ENCODE data around the gene TTI1.

Gene TTI1

GRCh38 chr20:38066969-38067716 is 33.9 kb upstream of the TTI1 start:
- Histone ChIP-seq H2AFZ (ENCODE audit: low read length, unreplicated experiment) (no peak overlapping the region), H3K4me1 (ENCODE audit: control insufficient read depth, insufficient read depth, low read length, unreplicated experiment) (no peaks in the 10 kb centered on the region), H3K4me3 (ENCODE audit: low read depth, low read length) (no peak overlapping the region), H3K79me2 (ENCODE audit: control insufficient read depth, insufficient read depth, low read length, unreplicated experiment) (no peaks in the 10 kb centered on the region), H3K27ac (ENCODE audit: low read depth, low read length) (no peak overlapping the region), H3K27me3 (ENCODE audit: insufficient read depth, low read length) (no peaks in the 10 kb centered on the region), H3K36me3 (ENCODE audit: insufficient read depth, low read length) (peaks cover 29% of the 10 kb centered on the region)

GRCh38 chr20:38065764-38066375 is 32.6 kb upstream of the TTI1 start:
- peaks cover 26% of the 10 kb centered on the region for H3K36me3 ChIP-seq (ENCODE audit: insufficient read depth, low read length)

GRCh38 chr20:38063911-38064530 is 30.8 kb upstream of the TTI1 start:
- no peak overlapping the region for H2AFZ ChIP-seq (ENCODE audit: low read length, unreplicated experiment)
- peaks cover 10% of the 10 kb centered on the region for H3K4me1 ChIP-seq (ENCODE audit: control insufficient read depth, insufficient read depth, low read length, unreplicated experiment)
- no peaks in the 10 kb centered on the region for H3K27me3 ChIP-seq (ENCODE audit: insufficient read depth, low read length)
- H3K79me2 ChIP-seq (ENCODE audit: control insufficient read depth, insufficient read depth, low read length, unreplicated experiment) = no peaks in the 10 kb centered on the region
- no peak overlapping the region for H3K27ac ChIP-seq (ENCODE audit: low read depth, low read length)
- H3K36me3 ChIP-seq (ENCODE audit: insufficient read depth, low read length) = peaks cover 30% of the 10 kb centered on the region
- H3K4me3 ChIP-seq (ENCODE audit: low read depth, low read length) = no peak overlapping the region

More at GRCh38 chr20:38065764-38066375, 32.6 kb upstream of the TTI1 start:
- no peak overlapping the region for H2AFZ ChIP-seq (ENCODE audit: low read length, unreplicated experiment)
- H3K27me3 ChIP-seq (ENCODE audit: insufficient read depth, low read length) = no peaks in the 10 kb centered on the region
- H3K4me1 ChIP-seq (ENCODE audit: control insufficient read depth, insufficient read depth, low read length, unreplicated experiment) = no peaks in the 10 kb centered on the region
- H3K79me2 ChIP-seq (ENCODE audit: control insufficient read depth, insufficient read depth, low read length, unreplicated experiment) = no peaks in the 10 kb centered on the region
- no peak overlapping the region for H3K4me3 ChIP-seq (ENCODE audit: low read depth, low read length)
- H3K27ac ChIP-seq (ENCODE audit: low read depth, low read length) = no peak overlapping the region

GRCh38 chr20:38062890-38063289 is 29.6 kb upstream of the TTI1 start:
- Histone ChIP-seq H2AFZ (ENCODE audit: low read length, unreplicated experiment) (no peak overlapping the region), H3K4me3 (ENCODE audit: low read depth, low read length) (no peak overlapping the region), H3K36me3 (ENCODE audit: insufficient read depth, low read length) (peaks cover 36% of the 10 kb centered on the region), H3K4me1 (ENCODE audit: control insufficient read depth, insufficient read depth, low read length, unreplicated experiment) (peaks cover 10% of the 10 kb centered on the region), H3K79me2 (ENCODE audit: control insufficient read depth, insufficient read depth, low read length, unreplicated experiment) (no peaks in the 10 kb centered on the region), H3K27me3 (ENCODE audit: insufficient read depth, low read length) (no peaks in the 10 kb centered on the region), H3K27ac (ENCODE audit: low read depth, low read length) (no peak overlapping the region)

- Histone ChIP-seq H3K4me1 (ENCODE audit: control insufficient read depth, insufficient read depth, low read length, unreplicated experiment) (peaks cover 15% of the 10 kb centered on the region), H3K79me2 (ENCODE audit: control insufficient read depth, insufficient read depth, low read length, unreplicated experiment) (peaks cover 4% of the 10 kb centered on the region), H3K27me3 (ENCODE audit: insufficient read depth, low read length) (no peaks in the 10 kb centered on the region), H3K36me3 (ENCODE audit: insufficient read depth, low read length) (peaks cover 29% of the 10 kb centered on the region), H2AFZ (ENCODE audit: low read length, unreplicated experiment) (no peak overlapping the region), H3K27ac (ENCODE audit: low read depth, low read length) (no peak overlapping the region), H3K4me3 (ENCODE audit: low read depth, low read length) (no peak overlapping the region)
Observed at GRCh38 chr20:38061109-38061508, 27.9 kb upstream of the TTI1 start.

DNA sequence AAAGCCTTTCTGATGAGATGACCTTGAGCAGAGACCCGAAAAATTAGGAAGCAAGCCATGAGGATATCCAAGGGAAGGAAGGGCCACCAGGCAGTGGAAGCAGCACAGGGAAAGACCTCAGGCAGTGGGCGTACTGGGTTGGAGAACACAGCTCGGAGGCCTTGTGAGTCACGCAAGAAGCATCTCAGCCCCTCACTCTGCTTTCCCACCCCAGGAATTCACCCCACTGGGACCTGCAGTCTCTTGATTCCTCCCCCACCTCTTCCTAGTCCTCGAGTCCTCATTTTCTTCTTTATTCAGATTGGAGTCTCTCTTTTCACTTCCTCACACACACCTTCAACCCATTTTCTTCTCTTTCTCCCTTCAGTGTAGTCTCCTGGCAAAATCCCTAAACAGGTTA is 27.3 kb upstream of the TTI1 start:
- no peak overlapping the region for H2AFZ ChIP-seq (ENCODE audit: low read length, unreplicated experiment)
- H3K4me3 ChIP-seq (ENCODE audit: low read depth, low read length) = no peak overlapping the region
- peaks cover 9% of the 10 kb centered on the region for H3K79me2 ChIP-seq (ENCODE audit: control insufficient read depth, insufficient read depth, low read length, unreplicated experiment)
- peaks cover 26% of the 10 kb centered on the region for H3K36me3 ChIP-seq (ENCODE audit: insufficient read depth, low read length)
- peaks cover 17% of the 10 kb centered on the region for H3K4me1 ChIP-seq (ENCODE audit: control insufficient read depth, insufficient read depth, low read length, unreplicated experiment)
- no peaks in the 10 kb centered on the region for H3K27me3 ChIP-seq (ENCODE audit: insufficient read depth, low read length)
- H3K27ac ChIP-seq (ENCODE audit: low read depth, low read length) = no peak overlapping the region

GRCh38 chr20:38059832-38060231 is 26.6 kb upstream of the TTI1 start:
- no peaks in the 10 kb centered on the region for H3K27me3 ChIP-seq (ENCODE audit: insufficient read depth, low read length)
- no peak overlapping the region for H3K4me3 ChIP-seq (ENCODE audit: low read depth, low read length)
- H3K27ac ChIP-seq (ENCODE audit: low read depth, low read length) = no peak overlapping the region
- H2AFZ ChIP-seq (ENCODE audit: low read length, unreplicated experiment) = no peak overlapping the region
- H3K79me2 ChIP-seq (ENCODE audit: control insufficient read depth, insufficient read depth, low read length, unreplicated experiment) = peaks cover 12% of the 10 kb centered on the region
- H3K4me1 ChIP-seq (ENCODE audit: control insufficient read depth, insufficient read depth, low read length, unreplicated experiment) = peaks cover 24% of the 10 kb centered on the region
- peaks cover 21% of the 10 kb centered on the region for H3K36me3 ChIP-seq (ENCODE audit: insufficient read depth, low read length)

- Histone ChIP-seq H2AFZ (ENCODE audit: low read length, unreplicated experiment) (no peak overlapping the region), H3K27me3 (ENCODE audit: insufficient read depth, low read length) (no peaks in the 10 kb centered on the region), H3K4me3 (ENCODE audit: low read depth, low read length) (no peak overlapping the region), H3K79me2 (ENCODE audit: control insufficient read depth, insufficient read depth, low read length, unreplicated experiment) (peaks cover 29% of the 10 kb centered on the region), H3K36me3 (ENCODE audit: insufficient read depth, low read length) (peaks cover 21% of the 10 kb centered on the region), H3K27ac (ENCODE audit: low read depth, low read length) (peak overlapping the region; percentile 8; the same call in 1 of the 2 replicates), H3K4me1 (ENCODE audit: control insufficient read depth, insufficient read depth, low read length, unreplicated experiment) (peaks cover 24% of the 10 kb centered on the region)
Observed at GRCh38 chr20:38057351-38057972, 24.2 kb upstream of the TTI1 start.

DNA sequence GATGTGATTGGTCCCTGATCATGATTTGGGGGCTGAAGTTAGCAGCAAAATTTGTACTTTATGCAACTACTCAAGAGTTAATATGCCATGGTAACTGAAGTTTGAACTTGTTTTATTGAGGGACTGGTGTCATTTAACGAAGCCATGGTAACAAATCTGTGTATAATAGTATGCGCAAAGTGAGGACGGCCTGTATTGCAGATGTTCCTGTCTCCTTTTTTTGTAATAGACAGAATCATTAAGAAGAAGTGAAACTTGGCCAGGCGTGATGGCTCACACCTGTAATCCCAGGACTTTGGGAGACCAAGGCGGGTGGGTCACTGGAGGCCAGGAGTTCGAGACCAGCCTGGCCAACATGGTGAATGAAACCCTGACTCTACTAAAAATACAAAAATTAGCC is 22.6 kb upstream of the TTI1 start:
- Histone ChIP-seq H2AFZ (ENCODE audit: low read length, unreplicated experiment) (no peak overlapping the region), H3K4me1 (ENCODE audit: control insufficient read depth, insufficient read depth, low read length, unreplicated experiment) (peaks cover 25% of the 10 kb centered on the region), H3K27me3 (ENCODE audit: insufficient read depth, low read length) (no peaks in the 10 kb centered on the region), H3K4me3 (ENCODE audit: low read depth, low read length) (no peak overlapping the region), H3K79me2 (ENCODE audit: control insufficient read depth, insufficient read depth, low read length, unreplicated experiment) (peaks cover 42% of the 10 kb centered on the region), H3K36me3 (ENCODE audit: insufficient read depth, low read length) (peaks cover 21% of the 10 kb centered on the region), H3K27ac (ENCODE audit: low read depth, low read length) (no peak overlapping the region)

DNA sequence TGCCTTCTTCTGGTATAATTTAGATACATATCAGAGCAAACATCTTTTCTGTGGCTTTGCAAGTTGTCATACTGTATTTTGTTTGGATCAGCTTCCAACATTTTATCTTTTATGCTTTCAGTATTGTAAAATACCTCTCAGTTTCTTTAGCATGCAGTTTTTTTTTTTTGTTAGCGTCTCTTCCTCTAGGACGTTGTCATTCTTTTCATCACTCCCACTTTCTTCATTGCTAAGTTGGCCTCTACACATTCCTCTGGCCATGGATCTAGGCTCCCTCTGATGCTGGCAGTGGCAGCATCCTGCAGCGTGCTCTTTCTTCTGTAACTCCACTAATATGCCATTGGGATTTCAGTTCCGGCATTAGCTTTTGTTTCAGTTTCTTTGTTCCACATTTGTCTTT is 22.0 kb upstream of the TTI1 start:
- peaks cover 25% of the 10 kb centered on the region for H3K4me1 ChIP-seq (ENCODE audit: control insufficient read depth, insufficient read depth, low read length, unreplicated experiment)
- H3K36me3 ChIP-seq (ENCODE audit: insufficient read depth, low read length) = peaks cover 20% of the 10 kb centered on the region
- peaks cover 42% of the 10 kb centered on the region for H3K79me2 ChIP-seq (ENCODE audit: control insufficient read depth, insufficient read depth, low read length, unreplicated experiment)
- no peak overlapping the region for H3K27ac ChIP-seq (ENCODE audit: low read depth, low read length)
- H3K27me3 ChIP-seq (ENCODE audit: insufficient read depth, low read length) = no peaks in the 10 kb centered on the region
- no peak overlapping the region for H3K4me3 ChIP-seq (ENCODE audit: low read depth, low read length)
- H2AFZ ChIP-seq (ENCODE audit: low read length, unreplicated experiment) = no peak overlapping the region
